ENCODE results near the gene PTPRT.

The PTPRT gene

DNA sequence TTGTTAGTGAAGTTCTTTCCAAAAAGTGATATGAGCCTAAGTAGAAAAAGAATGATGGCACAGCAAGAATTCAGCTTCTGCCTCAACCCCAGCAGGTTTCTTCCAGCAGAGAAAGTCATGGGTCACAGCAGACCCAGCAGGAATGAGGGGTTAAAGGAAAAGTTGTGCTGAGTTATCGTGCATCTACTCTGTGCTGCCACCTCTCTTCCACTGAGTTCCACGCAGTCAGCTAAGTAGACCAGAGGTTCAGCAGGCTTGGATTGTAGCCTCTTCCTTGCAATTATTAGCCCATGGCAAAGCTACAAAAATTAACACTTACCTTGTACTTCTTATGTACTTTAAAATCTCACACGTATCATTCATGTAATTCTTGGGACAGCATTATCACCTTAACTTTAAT, 510.8 kb downstream of the PTPRT start:
- DNase-seq (ENCODE audit: low spot score in 2 of 2), result no peak
- Mint-ChIP-seq H3K9me3 (peaks cover 18% of the 10 kb centered on the region), H3K27ac (ENCODE audit: low read depth) (no peak overlapping the region), H3K4me3 (no peak overlapping the region), H3K36me3 (ENCODE audit: insufficient read depth) (no peaks in the 10 kb centered on the region), H3K4me1 (no peaks in the 10 kb centered on the region), H3K27me3 (no peaks in the 10 kb centered on the region)
- ATAC-seq (replicated peaks; ENCODE audit: extremely low read depth, poor library complexity, severe bottlenecking), result no peak

DNA sequence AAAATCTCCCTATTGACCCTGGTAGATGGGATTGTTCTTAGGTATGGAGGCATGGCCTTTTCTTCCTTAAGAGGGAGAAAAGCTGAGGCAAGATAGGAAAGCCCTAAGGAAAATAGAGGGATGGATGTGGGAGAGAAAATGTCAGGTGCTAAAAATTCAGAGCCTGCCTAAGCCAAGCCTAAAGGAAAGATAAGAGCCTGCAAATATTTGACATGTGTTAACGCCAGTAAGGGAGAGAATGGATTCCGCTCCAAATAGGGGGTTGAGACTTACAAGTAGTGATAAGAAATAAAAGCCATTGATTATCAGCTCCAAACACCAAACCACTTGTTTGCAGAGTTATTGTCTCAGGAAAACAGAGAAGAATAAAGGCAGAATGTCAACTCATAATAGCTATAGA, 533.6 kb downstream of the PTPRT start:
- Mint-ChIP-seq H3K36me3 (ENCODE audit: insufficient read depth) (no peaks in the 10 kb centered on the region), H3K4me1 (no peaks in the 10 kb centered on the region), H3K9me3 (peaks cover 17% of the 10 kb centered on the region), H3K27me3 (no peaks in the 10 kb centered on the region), H3K27ac (ENCODE audit: low read depth) (no peak overlapping the region), H3K4me3 (no peak overlapping the region)
- ATAC-seq (replicated peaks; ENCODE audit: extremely low read depth, poor library complexity, severe bottlenecking) (no peak), DNase-seq (ENCODE audit: low spot score in 2 of 2) (no peak)

DNA sequence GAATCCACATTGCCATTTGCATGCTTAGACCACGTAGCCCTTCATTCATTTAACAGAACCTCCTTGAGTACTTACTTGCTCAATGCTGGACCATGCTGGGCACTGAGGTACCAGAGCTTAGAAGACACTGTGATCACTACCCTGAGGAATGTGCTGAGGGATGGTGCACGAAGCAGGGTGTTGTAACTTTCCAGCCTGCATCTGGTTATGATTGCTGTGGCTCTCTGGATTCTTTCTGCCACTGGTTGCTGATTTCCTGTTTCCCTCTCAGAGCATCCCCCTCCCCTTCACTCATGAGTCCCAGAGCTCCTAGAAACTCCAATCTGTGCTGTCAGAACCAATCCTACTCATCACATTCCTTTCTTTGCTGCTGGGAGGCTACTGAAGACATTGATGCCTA, 537.4 kb downstream of the PTPRT start:
- H3K4me3 Mint-ChIP-seq, result no peak overlapping the region
- no peaks in the 10 kb centered on the region for H3K36me3 Mint-ChIP-seq (ENCODE audit: insufficient read depth)
- H3K27ac Mint-ChIP-seq (ENCODE audit: low read depth), result no peak overlapping the region
- H3K9me3 Mint-ChIP-seq, result peaks cover 14% of the 10 kb centered on the region
- no peaks in the 10 kb centered on the region for H3K27me3 Mint-ChIP-seq
- DNase-seq (ENCODE audit: low spot score in 2 of 2), result no peak
- H3K4me1 Mint-ChIP-seq, result no peaks in the 10 kb centered on the region
- ATAC-seq (replicated peaks; ENCODE audit: extremely low read depth, poor library complexity, severe bottlenecking), result no peak

DNA sequence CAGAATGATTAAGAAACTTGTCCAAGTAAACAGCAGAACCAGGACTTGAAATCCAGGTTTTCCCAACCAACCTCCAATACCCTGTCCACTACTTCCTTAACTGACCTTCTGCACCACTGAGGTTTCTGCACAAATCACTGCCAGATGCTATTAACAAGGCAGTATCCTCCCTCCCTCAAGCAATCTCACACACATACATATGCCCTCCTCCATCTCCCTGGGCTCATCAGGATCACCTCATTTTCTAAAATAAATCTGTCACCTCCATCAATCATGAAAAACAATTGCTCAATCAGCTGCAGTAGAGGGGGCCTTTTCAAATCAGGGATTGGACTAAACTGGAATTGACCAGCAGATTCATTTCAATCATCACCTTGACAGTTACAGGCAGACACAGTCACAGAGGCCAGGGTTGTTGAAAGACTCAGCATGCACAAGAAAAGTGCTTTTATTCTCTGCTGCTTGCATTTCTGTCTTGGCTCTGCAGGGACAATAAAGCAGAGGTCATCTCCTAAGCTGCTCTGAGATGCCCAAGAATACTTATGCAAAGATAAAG, 539.4 kb downstream of the PTPRT start:
- Mint-ChIP-seq H3K27ac (ENCODE audit: low read depth) (no peak overlapping the region), H3K4me1 (no peaks in the 10 kb centered on the region), H3K9me3 (peaks cover 13% of the 10 kb centered on the region), H3K27me3 (no peaks in the 10 kb centered on the region), H3K4me3 (no peak overlapping the region), H3K36me3 (ENCODE audit: insufficient read depth) (no peaks in the 10 kb centered on the region)
- no peak for ATAC-seq (replicated peaks; ENCODE audit: extremely low read depth, poor library complexity, severe bottlenecking)
- no peak for DNase-seq (ENCODE audit: low spot score in 2 of 2)

DNA sequence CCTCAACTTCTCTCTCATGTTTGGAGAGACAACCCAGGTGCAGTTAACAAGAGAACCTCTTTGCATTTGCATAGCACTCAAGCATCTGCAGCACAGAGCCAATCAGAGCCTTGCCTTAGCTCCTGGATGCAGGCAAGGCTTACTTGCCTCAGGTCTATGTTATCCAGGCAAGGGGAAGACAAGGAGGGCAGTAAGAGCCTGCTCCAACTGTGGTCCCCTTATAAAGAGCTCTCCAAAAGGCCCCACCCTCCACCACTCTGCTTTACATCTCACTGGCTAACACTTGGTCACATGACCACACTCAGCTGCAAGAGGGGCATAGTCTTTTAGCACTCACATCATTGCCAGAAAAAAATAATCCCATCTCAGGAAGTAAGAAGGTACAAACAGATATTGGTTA, 540.0 kb downstream of the PTPRT start:
- Mint-ChIP-seq H3K4me3 (no peak overlapping the region), H3K27me3 (no peaks in the 10 kb centered on the region), H3K36me3 (ENCODE audit: insufficient read depth) (no peaks in the 10 kb centered on the region), H3K9me3 (peaks cover 18% of the 10 kb centered on the region), H3K27ac (ENCODE audit: low read depth) (no peak overlapping the region), H3K4me1 (no peaks in the 10 kb centered on the region)
- DNase-seq (ENCODE audit: low spot score in 2 of 2) (no peak), ATAC-seq (replicated peaks; ENCODE audit: extremely low read depth, poor library complexity, severe bottlenecking) (no peak)

DNA sequence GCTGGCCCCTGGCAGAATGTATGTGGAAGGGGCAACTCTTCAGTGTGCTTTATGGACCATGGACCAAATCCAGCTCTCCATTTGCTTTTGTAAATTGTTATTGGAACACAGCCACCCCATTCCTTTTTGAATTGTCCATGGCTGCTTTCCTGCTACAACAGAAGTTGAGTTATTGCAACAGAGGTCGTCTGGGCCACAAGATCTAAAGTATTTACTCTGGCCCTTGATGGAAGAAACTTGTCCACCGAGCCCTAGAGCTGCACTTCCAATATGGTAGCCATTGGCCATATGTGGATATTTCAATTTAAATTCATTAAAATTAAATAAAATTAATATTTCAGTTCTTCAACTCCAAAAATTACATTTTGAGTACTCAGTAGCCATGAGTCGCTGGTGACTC, 543.5 kb downstream of the PTPRT start:
- no peak overlapping the region for H3K27ac Mint-ChIP-seq (ENCODE audit: low read depth)
- H3K9me3 Mint-ChIP-seq, result peaks cover 12% of the 10 kb centered on the region
- H3K4me3 Mint-ChIP-seq, result no peak overlapping the region
- H3K36me3 Mint-ChIP-seq (ENCODE audit: insufficient read depth), result no peaks in the 10 kb centered on the region
- H3K27me3 Mint-ChIP-seq, result no peaks in the 10 kb centered on the region
- ATAC-seq (replicated peaks; ENCODE audit: extremely low read depth, poor library complexity, severe bottlenecking) (no peak), DNase-seq (ENCODE audit: low spot score in 2 of 2) (no peak)
- H3K4me1 Mint-ChIP-seq, result no peaks in the 10 kb centered on the region

DNA sequence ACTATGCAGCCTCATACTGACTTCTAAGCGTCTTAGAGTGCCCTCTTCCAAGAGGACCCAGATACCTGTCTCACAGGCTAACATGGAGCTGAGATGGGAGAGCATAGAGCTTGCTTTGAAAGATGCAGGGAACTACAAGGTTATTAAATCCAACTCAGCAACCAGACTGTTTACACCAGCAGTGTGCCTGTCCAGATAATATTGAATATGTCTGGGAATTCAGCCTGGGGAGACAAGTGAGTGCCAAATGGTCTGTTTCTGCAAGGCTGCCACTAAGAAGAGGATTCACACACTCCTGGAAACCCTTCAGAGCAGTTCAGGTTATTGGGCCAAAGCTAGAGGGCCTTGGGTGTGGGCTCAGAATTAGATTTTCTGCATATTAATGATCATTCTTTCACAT, 547.8 kb downstream of the PTPRT start:
- ATAC-seq (replicated peaks; ENCODE audit: extremely low read depth, poor library complexity, severe bottlenecking), result no peak
- no peaks in the 10 kb centered on the region for H3K36me3 Mint-ChIP-seq (ENCODE audit: insufficient read depth)
- no peak overlapping the region for H3K27ac Mint-ChIP-seq (ENCODE audit: low read depth)
- H3K27me3 Mint-ChIP-seq, result no peaks in the 10 kb centered on the region
- H3K4me3 Mint-ChIP-seq, result no peak overlapping the region
- peaks cover 12% of the 10 kb centered on the region for H3K9me3 Mint-ChIP-seq
- H3K4me1 Mint-ChIP-seq, result no peaks in the 10 kb centered on the region
- no peak for DNase-seq (ENCODE audit: low spot score in 2 of 2)

DNA sequence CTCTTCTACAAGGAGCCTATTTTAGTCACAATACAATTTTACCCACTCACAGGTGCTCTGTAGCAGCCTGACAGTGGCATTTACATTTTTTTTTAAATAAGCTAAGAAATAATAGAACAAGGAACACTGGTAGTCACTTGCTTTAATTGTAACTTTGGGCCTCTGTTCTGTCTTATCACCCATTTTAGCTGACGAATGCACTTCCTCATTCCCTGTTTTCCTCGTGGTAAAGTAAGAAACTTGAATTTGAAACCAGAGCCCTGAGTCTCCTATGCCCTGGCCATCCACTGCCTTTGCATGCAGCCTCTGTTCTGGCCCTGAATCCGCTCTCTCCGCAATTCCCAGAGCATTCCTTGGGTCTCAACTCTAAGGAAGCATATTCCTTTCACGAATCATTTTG, 550.6 kb downstream of the PTPRT start:
- Mint-ChIP-seq H3K36me3 (ENCODE audit: insufficient read depth) (no peaks in the 10 kb centered on the region), H3K4me3 (no peak overlapping the region)
- ATAC-seq (replicated peaks; ENCODE audit: extremely low read depth, poor library complexity, severe bottlenecking), result no peak

DNA sequence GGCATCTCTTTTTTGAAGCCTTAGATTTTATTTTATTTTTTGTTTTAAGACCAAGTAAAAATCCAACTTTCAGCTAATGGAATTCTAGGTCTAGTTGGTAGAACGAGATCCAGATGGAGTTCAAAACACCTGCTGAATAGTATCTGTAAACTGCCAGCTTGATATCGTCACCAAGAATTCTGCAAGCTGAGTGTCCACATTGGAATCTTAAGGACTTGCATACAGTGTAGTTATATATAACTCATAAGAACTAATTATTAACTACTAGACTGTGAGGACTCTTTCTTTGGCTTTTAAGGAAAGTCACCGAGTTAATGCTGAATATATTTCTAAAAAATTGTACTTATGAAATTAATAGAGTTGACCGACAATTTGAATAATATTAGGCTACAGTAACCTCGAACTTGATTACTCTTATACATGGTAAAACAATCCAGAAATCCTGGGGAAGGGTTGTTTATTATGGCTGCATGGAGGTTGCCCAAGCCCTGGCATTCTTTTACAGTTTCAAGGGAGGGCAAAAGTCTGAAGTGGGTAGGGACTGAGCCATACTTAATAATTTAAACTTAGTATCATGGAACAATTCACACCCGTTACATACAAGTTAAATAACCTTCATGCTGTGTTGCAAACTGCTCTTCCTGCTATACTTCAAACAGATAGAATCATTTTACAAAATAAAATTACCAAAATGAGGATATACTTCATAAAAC, 553.9 kb downstream of the PTPRT start:
- H3K27me3 Mint-ChIP-seq, result no peaks in the 10 kb centered on the region
- DNase-seq (ENCODE audit: low spot score in 2 of 2) (no peak), ATAC-seq (replicated peaks; ENCODE audit: extremely low read depth, poor library complexity, severe bottlenecking) (no peak)
- H3K9me3 Mint-ChIP-seq, result no peaks in the 10 kb centered on the region
- no peak overlapping the region for H3K4me3 Mint-ChIP-seq
- H3K36me3 Mint-ChIP-seq (ENCODE audit: insufficient read depth), result no peaks in the 10 kb centered on the region
- H3K4me1 Mint-ChIP-seq, result no peaks in the 10 kb centered on the region
- H3K27ac Mint-ChIP-seq (ENCODE audit: low read depth), result no peak overlapping the region

More for the DNA sequence above, 550.6 kb downstream of the PTPRT start:
- Mint-ChIP-seq H3K9me3 (no peaks in the 10 kb centered on the region), H3K27ac (ENCODE audit: low read depth) (no peak overlapping the region), H3K4me1 (no peaks in the 10 kb centered on the region), H3K27me3 (no peaks in the 10 kb centered on the region)
- no peak for DNase-seq (ENCODE audit: low spot score in 2 of 2)

DNA sequence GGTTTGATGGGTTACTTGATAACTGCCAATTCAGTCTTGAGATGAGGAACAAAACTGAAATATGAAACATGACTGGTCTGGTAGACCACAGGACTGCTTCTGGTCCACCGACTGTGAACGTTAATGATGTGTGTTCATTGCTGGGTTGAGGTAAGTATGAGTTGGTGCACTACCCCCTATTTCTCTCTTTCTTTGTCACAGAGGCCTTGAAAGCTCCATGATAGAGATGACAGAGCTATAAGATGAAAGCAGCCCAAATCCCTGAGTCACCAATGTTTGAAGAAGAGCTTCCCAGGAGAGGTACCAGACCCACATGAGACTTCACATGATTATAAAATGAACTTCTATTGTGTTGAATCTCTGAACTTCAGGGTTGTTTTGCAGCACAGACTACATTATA, 555.5 kb downstream of the PTPRT start:
- Mint-ChIP-seq H3K9me3 (no peaks in the 10 kb centered on the region), H3K4me1 (no peaks in the 10 kb centered on the region), H3K27me3 (no peaks in the 10 kb centered on the region), H3K27ac (ENCODE audit: low read depth) (no peak overlapping the region), H3K36me3 (ENCODE audit: insufficient read depth) (no peaks in the 10 kb centered on the region), H3K4me3 (no peak overlapping the region)
- no peak for DNase-seq (ENCODE audit: low spot score in 2 of 2)
- no peak for ATAC-seq (replicated peaks; ENCODE audit: extremely low read depth, poor library complexity, severe bottlenecking)

DNA sequence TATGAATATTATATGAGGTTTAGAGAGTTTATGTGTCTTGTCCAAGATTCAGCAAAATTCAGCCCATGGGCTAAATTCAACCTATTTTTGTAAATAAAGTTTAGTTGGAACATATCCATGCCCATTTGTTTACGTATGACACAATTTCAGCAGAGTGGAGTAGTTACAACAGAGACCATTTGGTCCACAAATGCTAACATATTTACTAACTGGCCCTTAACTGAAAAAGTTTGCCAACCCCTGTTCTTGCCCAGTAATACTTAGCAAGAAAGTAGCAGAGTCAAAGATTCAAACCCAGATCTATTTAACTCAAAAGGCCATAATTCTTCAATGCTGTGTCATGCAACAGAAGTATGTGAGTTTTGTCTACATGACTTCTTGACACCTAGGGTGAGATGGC, 561.0 kb downstream of the PTPRT start:
- no peak for DNase-seq (ENCODE audit: low spot score in 2 of 2)
- Mint-ChIP-seq H3K27ac (ENCODE audit: low read depth) (no peak overlapping the region), H3K27me3 (no peaks in the 10 kb centered on the region), H3K4me3 (no peak overlapping the region), H3K36me3 (ENCODE audit: insufficient read depth) (no peaks in the 10 kb centered on the region), H3K4me1 (no peaks in the 10 kb centered on the region), H3K9me3 (no peaks in the 10 kb centered on the region)
- ATAC-seq (replicated peaks; ENCODE audit: extremely low read depth, poor library complexity, severe bottlenecking), result no peak

DNA sequence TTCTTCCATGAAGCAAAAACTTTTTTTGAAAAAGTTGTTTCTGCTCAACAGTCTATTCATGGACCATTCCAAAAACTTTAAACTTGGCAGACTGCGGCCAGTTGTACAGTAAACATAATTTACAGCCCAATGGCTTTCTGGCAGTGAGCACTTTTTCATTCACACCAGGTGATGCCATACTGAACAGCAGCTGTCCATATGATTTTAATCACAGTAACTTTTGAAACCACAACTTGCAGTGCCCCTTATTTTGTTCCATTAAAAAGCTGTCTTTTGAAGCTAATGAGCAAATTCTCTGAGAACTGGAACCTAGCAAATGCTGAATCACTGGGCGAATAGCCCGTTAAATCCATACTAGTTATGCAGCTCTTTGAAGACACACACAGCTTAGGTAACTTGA, 576.6 kb downstream of the PTPRT start:
- Mint-ChIP-seq H3K27ac (ENCODE audit: low read depth) (no peak overlapping the region), H3K27me3 (no peaks in the 10 kb centered on the region), H3K36me3 (ENCODE audit: insufficient read depth) (no peaks in the 10 kb centered on the region), H3K4me1 (no peaks in the 10 kb centered on the region), H3K9me3 (peaks cover 24% of the 10 kb centered on the region), H3K4me3 (no peak overlapping the region)
- ATAC-seq (replicated peaks; ENCODE audit: extremely low read depth, poor library complexity, severe bottlenecking) (no peak), DNase-seq (ENCODE audit: low spot score in 2 of 2) (no peak)

DNA sequence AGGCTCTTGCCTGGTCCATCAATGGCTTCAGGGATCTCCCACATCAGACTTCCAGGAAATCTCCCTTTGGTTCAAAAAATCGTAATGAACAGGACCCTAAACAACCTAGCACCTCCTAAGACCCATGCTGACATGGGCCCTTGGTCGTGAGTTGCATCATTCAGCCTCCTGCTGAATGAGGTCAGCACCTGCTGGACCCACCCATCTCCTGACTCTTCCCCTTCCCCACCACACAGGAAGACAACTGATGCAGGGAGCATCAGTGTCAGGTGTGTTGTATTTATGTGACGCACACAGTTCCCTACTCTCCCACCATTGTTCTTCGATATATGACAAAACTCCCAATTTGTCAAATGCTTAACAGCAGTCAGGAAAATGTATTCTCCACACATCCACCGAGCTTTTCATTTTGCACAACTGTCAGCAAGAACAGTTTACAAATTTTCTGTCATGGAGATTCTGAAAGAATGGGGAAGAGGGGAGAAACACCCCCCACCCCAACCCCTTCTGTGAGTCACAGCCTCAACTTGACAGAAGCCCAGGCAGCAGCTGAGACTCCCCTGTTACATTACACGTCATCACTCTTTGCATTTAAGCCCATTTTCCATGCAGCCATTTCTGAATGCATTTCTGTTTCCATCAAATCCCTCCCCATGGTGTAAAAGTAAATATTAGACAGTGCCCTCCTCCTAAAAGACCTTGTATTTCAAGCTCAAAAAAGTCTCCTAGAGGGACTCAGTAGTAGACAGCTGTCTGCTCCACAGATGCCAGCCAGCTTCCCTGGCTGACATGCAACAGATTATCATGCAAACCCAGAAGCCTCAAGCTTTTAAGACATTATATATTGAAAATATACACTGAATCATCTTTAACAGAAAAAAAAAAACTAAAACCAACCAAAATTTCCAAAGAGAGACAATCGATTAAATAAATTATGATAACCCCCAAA, 577.5 kb downstream of the PTPRT start:
- no peak for ATAC-seq (replicated peaks; ENCODE audit: extremely low read depth, poor library complexity, severe bottlenecking)
- H3K36me3 Mint-ChIP-seq (ENCODE audit: insufficient read depth), result no peaks in the 10 kb centered on the region
- H3K9me3 Mint-ChIP-seq, result peaks cover 25% of the 10 kb centered on the region

More for the DNA sequence above, 577.5 kb downstream of the PTPRT start:
- Mint-ChIP-seq H3K27ac (ENCODE audit: low read depth) (no peak overlapping the region), H3K4me3 (no peak overlapping the region), H3K4me1 (no peaks in the 10 kb centered on the region), H3K27me3 (no peaks in the 10 kb centered on the region)
- DNase-seq (ENCODE audit: low spot score in 2 of 2), result no peak
